Kidney (tissue), 14 donors: ENCODE results near the gene BEAN1. TPM values are rescaled to one million over a fixed set of nuclear protein-coding genes. Genes with fewer than 3 reads are reported as not detected.
"Not testable (repeated sequence)": the region's sequence is repeated elsewhere in the genome, so short reads cannot be mapped to it uniquely, and the experiment has no call there.

ENCODE experiments used
- DNase-seq, 5 donors: peaks; one replicate each; pipeline ENCODE4 v3.0.0-alpha.2; 2013 to 2020
- FAIRE-seq: peaks from 2 replicates; lab custom pipeline; 2012; peaks lifted over from hg19 to GRCh38; lab: Jason Lieb, UNC
- H3K27ac ChIP-seq, 2 donors: one replicate each; pipeline ENCODE4 v1.7.0; 2013; ENCODE audit warnings: low read depth in 2 of 2, low read length in 2 of 2, inconsistent platforms in 1 of 2
- H3K27me3 ChIP-seq: one replicate; pipeline ENCODE4 v1.7.1; 2013; ENCODE audit warnings: low read length, inconsistent platforms; ENCODE audit not compliant: control insufficient read depth, insufficient read depth
- H3K36me3 ChIP-seq, 3 donors: one replicate each; pipeline versions ENCODE4 v1.7.0 to v1.7.1; 2013; ENCODE audit warnings: low read length in 3 of 3, control low read depth in 1 of 3, inconsistent platforms in 1 of 3; ENCODE audit not compliant: insufficient read depth in 3 of 3, control insufficient read depth in 2 of 3
- H3K4me1 ChIP-seq, 3 donors: one replicate each; pipeline versions ENCODE4 v1.7.0 to v1.7.1; 2013; ENCODE audit warnings: low read length in 3 of 3, inconsistent platforms in 1 of 3, low read depth in 1 of 3; ENCODE audit not compliant: control insufficient read depth in 2 of 3, insufficient read depth in 2 of 3
- H3K4me3 ChIP-seq, 3 donors: one replicate each; pipeline versions ENCODE4 v1.7.0 to v1.8.1; 2013; ENCODE audit warnings: low read length in 3 of 3, control low read depth in 1 of 3, inconsistent platforms in 1 of 3
- H3K9ac ChIP-seq, 3 donors: one replicate each; pipeline versions ENCODE4 v1.7.0 to v1.7.1; 2013; ENCODE audit warnings: low read length in 3 of 3, control low read depth in 1 of 3, inconsistent platforms in 1 of 3
- H3K9me3 ChIP-seq, 3 donors: one replicate each; pipeline versions ENCODE4 v1.7.0 to v1.7.1; 2013; ENCODE audit warnings: low read length in 3 of 3, control low read depth in 1 of 3, inconsistent platforms in 1 of 3; ENCODE audit not compliant: control insufficient read depth in 2 of 3, insufficient read depth in 1 of 3
- intact Hi-C: fragments of 100-400 bp; cut with DNase I; formaldehyde crosslinking; loops from one replicate; pipeline ENCODE4 v1.11.1; 2022
- polyA plus RNA-seq: library from polyadenylated mRNA; stranded (reverse); fragments of 350-450 nt; fragmentation: Illumina TruSeq; extraction: RNeasy Lipid Tissue Mini Kit (QIAGEN cat#74804); gene quantifications from one replicate; pipeline ENCODE4 v1.2.3, GENCODE V29; 2014; ENCODE audit warnings: low read depth, low replicate concordance; ENCODE audit not compliant: insufficient read depth
- total RNA-seq: library from RNA; stranded (reverse); fragmentation: NEBNext Ultra II Directional; extraction: Animal tissue kit (Norgen Biotek cat#: 25700); gene quantifications from one replicate; pipeline ENCODE4 v1.2.1, GENCODE V29; 2021
- TF ChIP-seq, protein P1 (sequence below): IDR thresholded peaks from 3 replicates; pipeline ENCODE4 v1.5.1; 2012; ENCODE audit warnings: mild to moderate bottlenecking, moderate library complexity, borderline replicate concordance; ENCODE audit not compliant: insufficient read depth; ENCODE audit errors: extremely low read depth
- donor health status: control.
- donor health status: control.
- donor health status: control.
- donor health status: control.
- donor health status: control.
- donor health status: DM: yes; HTN: yes; CAD: no.
- donor health status: Normal renal cell carcinoma (clear cell type).

The BEAN1 gene
- total and polyA plus RNA-seq, 2 donors from 2014 or later, result 0.47 to 2.4 TPM

DNA sequence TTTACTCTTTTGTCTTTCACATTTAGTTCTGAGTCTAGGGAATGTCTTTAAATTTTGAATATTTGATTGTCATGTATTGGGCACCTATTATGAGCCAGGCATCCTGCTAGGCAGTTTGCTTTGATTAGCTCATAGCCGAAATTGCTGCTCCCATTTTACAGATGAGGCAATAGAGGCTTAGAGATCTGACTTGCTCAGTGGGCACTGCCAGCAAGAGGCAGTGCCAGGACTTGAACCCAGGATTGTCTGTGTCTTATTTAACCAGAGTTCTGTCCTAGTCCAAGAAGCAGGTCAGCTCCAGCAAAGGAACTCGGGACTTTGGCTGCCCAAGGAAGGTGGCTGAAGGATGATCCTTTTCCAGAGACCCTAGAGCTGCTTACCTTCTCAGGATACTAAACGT is 24.5 kb downstream of the BEAN1 start:
- no peak for DNase-seq
- TF ChIP-seq, protein P1, sequence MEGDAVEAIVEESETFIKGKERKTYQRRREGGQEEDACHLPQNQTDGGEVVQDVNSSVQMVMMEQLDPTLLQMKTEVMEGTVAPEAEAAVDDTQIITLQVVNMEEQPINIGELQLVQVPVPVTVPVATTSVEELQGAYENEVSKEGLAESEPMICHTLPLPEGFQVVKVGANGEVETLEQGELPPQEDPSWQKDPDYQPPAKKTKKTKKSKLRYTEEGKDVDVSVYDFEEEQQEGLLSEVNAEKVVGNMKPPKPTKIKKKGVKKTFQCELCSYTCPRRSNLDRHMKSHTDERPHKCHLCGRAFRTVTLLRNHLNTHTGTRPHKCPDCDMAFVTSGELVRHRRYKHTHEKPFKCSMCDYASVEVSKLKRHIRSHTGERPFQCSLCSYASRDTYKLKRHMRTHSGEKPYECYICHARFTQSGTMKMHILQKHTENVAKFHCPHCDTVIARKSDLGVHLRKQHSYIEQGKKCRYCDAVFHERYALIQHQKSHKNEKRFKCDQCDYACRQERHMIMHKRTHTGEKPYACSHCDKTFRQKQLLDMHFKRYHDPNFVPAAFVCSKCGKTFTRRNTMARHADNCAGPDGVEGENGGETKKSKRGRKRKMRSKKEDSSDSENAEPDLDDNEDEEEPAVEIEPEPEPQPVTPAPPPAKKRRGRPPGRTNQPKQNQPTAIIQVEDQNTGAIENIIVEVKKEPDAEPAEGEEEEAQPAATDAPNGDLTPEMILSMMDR, result no peak
- FAIRE-seq, result no peak
- H3K27ac ChIP-seq, result no peak overlapping the region
- no peaks in the 10 kb centered on the region for H3K27me3 ChIP-seq
- H3K4me3 ChIP-seq, result no peak overlapping the region
- no peaks in the 10 kb centered on the region for H3K4me1 ChIP-seq
- H3K36me3 ChIP-seq, result no peaks in the 10 kb centered on the region
- intact Hi-C loops, result no loop called here
- H3K9me3 ChIP-seq, result no peaks in the 10 kb centered on the region
- no peak overlapping the region for H3K9ac ChIP-seq

DNA sequence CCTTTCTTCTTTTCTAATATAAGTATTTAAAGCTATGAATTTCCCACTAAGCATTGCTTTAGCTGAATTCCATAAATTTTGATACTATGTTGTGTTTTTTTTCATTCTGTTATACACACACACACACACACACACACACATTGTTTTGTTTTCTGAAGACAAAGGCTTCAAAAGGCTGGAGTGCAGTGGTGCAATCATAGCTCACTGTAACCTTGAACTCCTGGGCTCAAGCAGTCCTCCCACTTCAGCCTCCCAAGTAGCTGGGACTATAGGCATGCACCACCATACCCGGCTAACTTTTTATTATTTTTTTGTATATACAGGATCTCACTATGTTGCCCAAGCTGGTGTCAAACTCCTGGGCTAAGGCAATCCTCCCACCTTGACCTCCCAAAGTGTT is 26.1 kb downstream of the BEAN1 start:
- FAIRE-seq, H3K9me3 ChIP-seq, H3K27me3 ChIP-seq, H3K27ac ChIP-seq, DNase-seq, H3K4me3 ChIP-seq, intact Hi-C loops, H3K4me1 ChIP-seq, H3K9ac ChIP-seq, H3K36me3 ChIP-seq: not testable (repeated sequence)

DNA sequence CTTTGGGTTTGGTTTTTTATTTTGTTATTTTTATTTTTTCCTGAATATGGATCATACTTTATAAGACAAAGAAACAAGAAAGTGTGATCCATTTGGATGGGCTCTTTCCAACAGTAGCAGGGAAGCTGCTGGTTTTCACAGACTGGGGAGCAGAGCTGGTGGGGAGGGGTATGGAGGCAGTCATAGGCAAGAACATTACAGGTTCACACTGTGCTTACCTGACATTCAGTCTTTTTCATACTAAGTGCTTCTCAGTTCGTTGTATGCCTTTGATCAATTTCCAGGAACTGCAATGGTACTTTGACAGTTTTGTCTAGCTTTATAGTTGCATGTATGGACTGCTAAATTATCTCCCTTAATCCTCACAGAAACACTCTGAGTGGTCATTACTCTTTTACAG is 27.7 kb downstream of the BEAN1 start:
- TF ChIP-seq, protein P1, result no peak
- Histone ChIP-seq H3K9me3 (no peaks in the 10 kb centered on the region), H3K9ac (no peak overlapping the region), H3K4me1 (no peaks in the 10 kb centered on the region), H3K27me3 (no peaks in the 10 kb centered on the region), H3K36me3 (no peaks in the 10 kb centered on the region), H3K27ac (no peak overlapping the region), H3K4me3 (no peak overlapping the region)
- DNase-seq, result no peak
- no peak for FAIRE-seq
- intact Hi-C loops, result no loop called here

DNA sequence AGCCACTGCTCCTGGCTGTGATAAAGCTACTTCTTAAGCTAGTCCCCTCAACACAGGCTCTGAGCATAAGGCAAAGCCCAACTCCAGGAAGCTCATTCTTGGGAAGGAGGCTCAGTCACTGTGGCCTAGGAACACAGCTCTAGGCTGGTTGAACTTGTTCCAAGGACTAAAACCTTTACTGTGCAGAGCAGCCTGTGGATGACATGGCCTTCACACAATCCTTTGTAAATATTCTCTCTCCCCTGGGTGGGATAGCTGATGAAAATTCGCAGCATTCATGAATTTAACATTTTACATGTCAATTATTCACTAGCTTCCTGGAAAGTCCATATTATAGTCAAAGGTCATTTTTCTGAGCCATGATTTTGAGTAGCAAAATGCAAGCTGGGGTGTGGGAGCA is 28.9 kb downstream of the BEAN1 start:
- no peak for FAIRE-seq
- no peak for DNase-seq

More for the DNA sequence above, 28.9 kb downstream of the BEAN1 start:
- Histone ChIP-seq H3K36me3 (no peaks in the 10 kb centered on the region), H3K27ac (no peak overlapping the region), H3K4me1 (no peaks in the 10 kb centered on the region), H3K4me3 (no peak overlapping the region), H3K27me3 (no peaks in the 10 kb centered on the region), H3K9me3 (no peaks in the 10 kb centered on the region), H3K9ac (no peak overlapping the region)
- intact Hi-C loops, result no loop called here
- TF ChIP-seq, protein P1, result no peak
